H1 (cell line): Measurements from ENCODE around the gene SPINT1. TPM values are rescaled to one million over a fixed set of nuclear protein-coding genes. Genes with fewer than 3 reads are reported as not detected.

Experiments used
- CBX8 ChIP-seq: fragments of 300-800, 300-1000 bp; sonication (generic); IDR thresholded peaks from 2 replicates; pipeline ENCODE4 v1.7.1; 2016; ENCODE audit warnings: low read depth, low read length, borderline replicate concordance
- CEBPB ChIP-seq: IDR thresholded peaks from 2 replicates; pipeline ENCODE4 v1.6.1; 2012; ENCODE audit warnings: low read depth, low read length
- CHD1 ChIP-seq: IDR thresholded peaks from 2 replicates; pipeline ENCODE4 v1.6.1; 2012; ENCODE audit warnings: low read depth, low read length, improper control_type of control experiment
- CHD2 ChIP-seq: IDR thresholded peaks from 2 replicates; pipeline ENCODE4 v1.6.1; 2012; ENCODE audit warnings: low read length, improper control_type of control experiment
- E2F6 ChIP-seq: IDR thresholded peaks from 2 replicates; pipeline ENCODE4 v1.6.1; 2012; ENCODE audit warnings: inconsistent platforms
- FOSL1 ChIP-seq: IDR thresholded peaks from 2 replicates; pipeline ENCODE4 v1.6.1; 2011; ENCODE audit warnings: mild to moderate bottlenecking, low read depth, low read length, moderate library complexity; ENCODE audit not compliant: insufficient read depth
- HDAC2 ChIP-seq, 2 experiments: fragments of 300-600 bp in 1 of 2; sonication (generic) in 1 of 2; IDR thresholded peaks; 2 replicates each; pipeline ENCODE4 v1.6.1; 2011 to 2012; ENCODE audit warnings: low read depth in 2 of 2, low read length in 2 of 2, mild to moderate bottlenecking in 2 of 2, moderate library complexity in 2 of 2, borderline replicate concordance in 1 of 2, inconsistent platforms in 1 of 2
- HDAC6 ChIP-seq: IDR thresholded peaks from one replicate; pipeline ENCODE4 v1.7.1; 2012; ENCODE audit warnings: low read depth, mild to moderate bottlenecking, inconsistent platforms, low read length, moderate library complexity
- JUN ChIP-seq: IDR thresholded peaks from 2 replicates; pipeline ENCODE4 v1.6.1; 2011; ENCODE audit warnings: low read depth, mild to moderate bottlenecking, improper control_type of control experiment, low read length
- KDM1A ChIP-seq: fragments of 200-600, 300-600 bp; sonication (generic); IDR thresholded peaks from 2 replicates; pipeline ENCODE4 v1.7.1; 2016; ENCODE audit warnings: mild to moderate bottlenecking, low read length, borderline replicate concordance
- NANOG ChIP-seq: IDR thresholded peaks from 2 replicates; pipeline ENCODE4 v1.6.1; 2011; ENCODE audit warnings: low read length, low read depth, mild to moderate bottlenecking, inconsistent platforms; ENCODE audit not compliant: insufficient read depth, poor library complexity, severe bottlenecking
- RAD21 ChIP-seq, 2 experiments: IDR thresholded peaks in 1 of 2; conservative IDR thresholded peaks in 1 of 2; 2 replicates each; pipeline ENCODE4 v1.6.1; 2011; ENCODE audit warnings: low read depth in 2 of 2, low read length in 2 of 2, improper control_type of control experiment in 1 of 2, inconsistent platforms in 1 of 2, mild to moderate bottlenecking in 1 of 2, moderate library complexity in 1 of 2
- RBBP5 ChIP-seq: IDR thresholded peaks from 2 replicates; pipeline ENCODE4 v1.7.1; 2012; ENCODE audit warnings: low read depth, mild to moderate bottlenecking, inconsistent platforms, low read length, moderate library complexity, borderline replicate concordance
- SIN3A ChIP-seq, 2 experiments: IDR thresholded peaks in 1 of 2; conservative IDR thresholded peaks in 1 of 2; 2 replicates each; pipeline ENCODE4 v1.6.1; 2011 to 2012; ENCODE audit warnings: low read length in 2 of 2, improper control_type of control experiment in 1 of 2, low read depth in 1 of 2, mild to moderate bottlenecking in 1 of 2
- SP2 ChIP-seq: IDR thresholded peaks from 2 replicates; pipeline ENCODE4 v1.6.1; 2012; ENCODE audit warnings: mild to moderate bottlenecking, low read length, inconsistent platforms
- SRF ChIP-seq: IDR thresholded peaks from 2 replicates; pipeline ENCODE4 v1.6.1; 2011; ENCODE audit warnings: mild to moderate bottlenecking, low read depth, low read length, moderate library complexity
- TBP ChIP-seq: IDR thresholded peaks from 2 replicates; pipeline ENCODE4 v1.6.1; 2011; ENCODE audit warnings: low read depth, low read length, improper control_type of control experiment
- TCF12 ChIP-seq: IDR thresholded peaks from 2 replicates; pipeline ENCODE4 v1.6.1; 2011; ENCODE audit warnings: low read depth, mild to moderate bottlenecking, low read length
- TEAD4 ChIP-seq: IDR thresholded peaks from 2 replicates; pipeline ENCODE4 v1.6.1; 2012; ENCODE audit warnings: low read depth, low read length, inconsistent platforms, mixed read lengths
- polyA plus RNA-seq, 7 experiments: library from polyadenylated mRNA; depleted of rRNA in 3 of 7; stranded (reverse) in 5 of 7; unstranded in 2 of 7; fragments of >200 nt in 5 of 7; fragments of 200-250 nt in 2 of 7; gene quantifications; 1 replicate in 5 of 7; 2 replicates in 1 of 7; 4 replicates in 1 of 7; pipeline versions ENCODE4 v1.2.1 to v1.2.3, GENCODE V29; 2011 to 2013; ENCODE audit warnings: missing spikeins in 2 of 7, mixed read lengths in 2 of 7
- total RNA-seq: library from RNA; stranded (reverse); fragmentation: NEBNext Ultra II Directional; extraction: Animal tissue kit (Norgen Biotek cat#: 25700); gene quantifications from 2 replicates; pipeline ENCODE4 v1.2.1, GENCODE V29; 2021
- TF ChIP-seq, protein P1 (sequence below): IDR thresholded peaks from 2 replicates; pipeline ENCODE4 v1.6.1; 2011; ENCODE audit warnings: low read length, improper control_type of control experiment
- TF ChIP-seq, protein P2 (sequence below): IDR thresholded peaks from 2 replicates; pipeline ENCODE4 v1.6.1; 2012; ENCODE audit warnings: inconsistent platforms

Gene SPINT1
- total and polyA plus RNA-seq, 2 of the 8 experiments (the other 6 are each of a cell fraction or from before 2014, with no cell fraction given), result 117 to 155 TPM

GRCh38 chr15:40873694-40874561 lies 30.1 kb downstream of the SPINT1 start, which contains the start of gene RHOV (continued):
- no peak; the same call in 1 of the 2 replicates for TF ChIP-seq E2F6
- TF ChIP-seq FOSL1, result no peak
- TF ChIP-seq HDAC6, result no peak
- no peak for TF ChIP-seq SP2
- TF ChIP-seq CEBPB, result no peak
- no peak for TF ChIP-seq JUN
- no peak for TF ChIP-seq TEAD4
- no peak for TF ChIP-seq KDM1A
- TF ChIP-seq, protein P1, sequence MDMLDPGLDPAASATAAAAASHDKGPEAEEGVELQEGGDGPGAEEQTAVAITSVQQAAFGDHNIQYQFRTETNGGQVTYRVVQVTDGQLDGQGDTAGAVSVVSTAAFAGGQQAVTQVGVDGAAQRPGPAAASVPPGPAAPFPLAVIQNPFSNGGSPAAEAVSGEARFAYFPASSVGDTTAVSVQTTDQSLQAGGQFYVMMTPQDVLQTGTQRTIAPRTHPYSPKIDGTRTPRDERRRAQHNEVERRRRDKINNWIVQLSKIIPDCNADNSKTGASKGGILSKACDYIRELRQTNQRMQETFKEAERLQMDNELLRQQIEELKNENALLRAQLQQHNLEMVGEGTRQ, result no peak
- TF ChIP-seq CHD1, result no peak
- no peak for TF ChIP-seq CBX8
- TF ChIP-seq NANOG, result no peak
- TF ChIP-seq RBBP5, result no peak
- no peak for TF ChIP-seq TCF12
- TF ChIP-seq, protein P2, sequence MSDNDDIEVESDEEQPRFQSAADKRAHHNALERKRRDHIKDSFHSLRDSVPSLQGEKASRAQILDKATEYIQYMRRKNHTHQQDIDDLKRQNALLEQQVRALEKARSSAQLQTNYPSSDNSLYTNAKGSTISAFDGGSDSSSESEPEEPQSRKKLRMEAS, result peak; percentile 24; the same call in 1 of the 2 replicates
- 0 out of 4 replicates have a peak, but pooled peaks have one; percentile 18 to 19 for TF ChIP-seq SIN3A (conservative IDR thresholded peaks at IDR 0.05 in 1 of 2, IDR thresholded peaks at IDR 0.05 in 1 of 2; ENCODE audit: low read depth in 1 of 2, low read length in 2 of 2)
- TF ChIP-seq CHD2, result no peak
- TF ChIP-seq RAD21 (IDR thresholded peaks at IDR 0.05 in 1 of 2, conservative IDR thresholded peaks at IDR 0.05 in 1 of 2; ENCODE audit: low read depth in 2 of 2, low read length in 2 of 2), result no peak; a peak in 1 of 4 replicates
- no peak; a peak in 1 of 4 replicates for TF ChIP-seq HDAC2 (IDR thresholded peaks at IDR 0.05; ENCODE audit: borderline replicate concordance in 1 of 2, low read depth in 2 of 2, low read length in 2 of 2)
- TF ChIP-seq SRF, result no peak
- peak; percentile 83 for TF ChIP-seq TBP
